Inferior parietal cortex (tissue), 1 donor: ENCODE data around the gene TEX26.

Experiments
- DNase-seq: peaks from one replicate; pipeline ENCODE4 v3.0.0-alpha.2; 2016; ENCODE audit errors: extremely low spot score

The TEX26 gene

DNA sequence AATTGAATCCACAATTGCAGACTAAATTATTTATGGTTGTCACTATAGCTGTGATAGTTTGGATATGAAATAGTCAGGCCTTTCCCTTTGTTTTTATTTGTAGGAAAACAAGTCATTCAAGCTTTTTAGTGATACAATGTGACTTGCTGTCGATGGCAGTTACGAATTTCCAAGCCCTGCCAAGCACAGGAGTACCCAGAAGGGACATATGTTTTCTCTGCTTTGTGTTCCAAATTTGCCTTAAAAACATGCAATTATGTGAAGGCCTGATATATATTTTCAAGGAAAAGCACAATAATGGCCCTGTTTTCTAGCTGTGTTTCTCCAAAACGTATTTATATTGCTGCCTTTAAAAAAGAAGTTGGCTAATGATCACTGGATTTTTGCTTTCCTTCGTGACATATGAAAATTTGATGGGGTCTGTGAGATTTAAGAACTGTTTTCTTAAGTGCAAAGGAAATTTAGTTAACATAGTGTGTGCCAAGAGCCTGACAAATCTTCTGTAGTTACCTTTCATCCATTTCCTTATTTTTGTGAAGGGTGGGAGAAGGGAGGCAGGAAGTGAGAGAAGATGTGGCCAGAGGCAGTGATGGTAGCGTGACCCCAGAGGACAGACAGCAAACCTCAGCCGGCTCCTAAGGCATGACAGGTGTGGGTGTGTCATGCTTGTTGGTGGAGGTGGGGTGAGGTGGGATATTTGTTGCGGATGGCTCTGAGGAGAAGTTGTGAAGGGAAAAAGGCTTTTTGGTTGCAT, 79.6 kb downstream of the TEX26 start:
- no peak for DNase-seq

GRCh38 chr13:31012655-31013024, 80.2 kb downstream of the TEX26 start:
- no peak for DNase-seq

GRCh38 chr13:31014456-31014855, 82.0 kb downstream of the TEX26 start:
- DNase-seq = no peak

- no peak for DNase-seq
These were observed 82.7 kb downstream of the TEX26 start for GRCh38 chr13:31015199-31015598.

DNA sequence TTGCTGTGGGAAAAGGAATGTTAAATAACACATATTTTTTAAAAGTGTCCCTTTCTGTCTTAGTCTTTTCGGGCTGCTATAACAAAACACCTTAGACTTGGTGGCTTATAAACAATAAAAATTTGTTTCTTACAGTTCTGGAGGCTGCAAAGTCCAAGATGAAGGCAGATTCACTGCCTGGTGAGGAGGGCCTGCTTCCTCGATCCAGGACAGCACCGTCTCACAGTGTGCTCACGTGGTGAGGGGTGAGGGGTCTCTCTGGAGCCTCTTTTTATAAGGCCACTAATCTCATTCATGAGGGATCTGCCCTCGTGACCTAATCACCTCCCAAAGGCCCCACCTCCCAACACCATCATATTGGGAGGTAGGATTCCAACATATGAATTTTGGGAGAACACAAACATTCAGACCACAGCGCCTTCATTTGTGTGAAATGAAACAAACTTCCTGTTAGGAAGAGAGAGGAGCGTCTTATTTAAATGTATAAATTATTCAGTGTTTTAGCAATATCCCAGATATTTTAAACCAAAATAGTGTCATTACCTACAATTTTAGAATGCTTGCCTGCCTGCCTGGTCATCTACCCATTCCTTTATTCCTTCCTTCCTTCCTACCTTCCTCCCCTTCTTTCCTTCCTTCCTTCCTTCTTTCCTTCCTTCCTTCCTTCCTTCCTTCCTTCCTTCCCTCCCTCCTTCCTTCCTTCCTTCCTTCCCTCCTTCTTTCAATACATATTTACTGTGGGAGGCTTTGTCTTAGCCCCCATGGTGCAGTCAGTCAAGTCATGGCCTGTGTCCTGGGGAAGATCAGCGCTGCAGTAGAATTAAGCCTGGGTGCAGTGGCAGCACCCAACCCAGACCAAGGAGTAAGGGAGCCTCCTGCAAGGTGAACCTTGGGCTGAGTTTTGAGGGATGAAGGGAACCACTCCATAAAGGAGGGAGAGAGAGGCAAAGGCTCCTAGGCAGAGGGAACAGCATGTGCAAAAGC, 84.2 kb downstream of the TEX26 start:
- no peak for DNase-seq

GRCh38 chr13:31018511-31018910, 86.1 kb downstream of the TEX26 start:
- DNase-seq = no peak

DNA sequence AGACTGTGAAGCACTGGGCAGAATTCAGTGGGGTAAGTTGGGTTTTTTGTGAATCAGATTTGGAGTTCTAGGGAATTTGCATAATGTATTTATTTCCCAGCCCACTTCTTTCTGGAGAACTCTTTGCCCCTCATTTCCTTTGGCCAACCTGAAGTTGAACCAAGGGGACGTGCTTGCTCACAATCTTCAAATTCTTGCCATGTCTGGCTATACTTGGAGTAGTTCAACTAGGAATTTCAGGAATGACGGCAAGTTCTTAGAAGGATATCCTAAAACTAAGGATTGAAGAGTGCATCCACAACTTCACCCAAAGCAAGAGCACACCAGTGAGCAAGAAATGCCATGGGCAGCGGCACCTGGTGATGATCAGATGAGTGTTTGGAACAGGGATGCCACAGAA, 88.5 kb downstream of the TEX26 start:
- no peak for DNase-seq

- DNase-seq = no peak
These were observed 89.9 kb downstream of the TEX26 start for GRCh38 chr13:31022288-31022895.

- DNase-seq = no peak
These were observed 90.6 kb downstream of the TEX26 start for GRCh38 chr13:31022928-31023530.
